Ramos (cell line): Measurements from ENCODE around the gene MINK1.
"Not testable (repeated sequence)": the region's sequence is repeated elsewhere in the genome, so short reads cannot be mapped to it uniquely, and the experiment has no call there.

ENCODE experiments used
- in situ Hi-C: fragments of 300-500 bp; cut with MboI; formaldehyde crosslinking; loops from one replicate; pipeline ENCODE4 v1.14.3; 2022; ENCODE audit warnings: low sequenced_read_pairs; ENCODE audit not compliant: unreplicated experiment

Gene MINK1

GRCh38 chr17:4896332-4897197, 63.4 kb downstream of the MINK1 start:
- in situ Hi-C loops = no loop called here

DNA sequence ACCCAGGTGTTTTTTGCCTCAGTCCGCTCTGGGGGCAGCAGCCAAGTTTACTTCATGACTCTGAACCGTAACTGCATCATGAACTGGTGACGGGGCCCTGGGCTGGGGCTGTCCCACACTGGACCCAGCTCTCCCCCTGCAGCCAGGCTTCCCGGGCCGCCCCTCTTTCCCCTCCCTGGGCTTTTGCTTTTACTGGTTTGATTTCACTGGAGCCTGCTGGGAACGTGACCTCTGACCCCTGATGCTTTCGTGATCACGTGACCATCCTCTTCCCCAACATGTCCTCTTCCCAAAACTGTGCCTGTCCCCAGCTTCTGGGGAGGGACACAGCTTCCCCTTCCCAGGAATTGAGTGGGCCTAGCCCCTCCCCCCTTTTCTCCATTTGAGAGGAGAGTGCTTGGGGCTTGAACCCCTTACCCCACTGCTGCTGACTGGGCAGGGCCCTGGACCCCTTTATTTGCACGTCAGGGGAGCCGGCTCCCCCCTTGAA, 64.1 kb downstream of the MINK1 start:
- in situ Hi-C loops = no loop called here

DNA sequence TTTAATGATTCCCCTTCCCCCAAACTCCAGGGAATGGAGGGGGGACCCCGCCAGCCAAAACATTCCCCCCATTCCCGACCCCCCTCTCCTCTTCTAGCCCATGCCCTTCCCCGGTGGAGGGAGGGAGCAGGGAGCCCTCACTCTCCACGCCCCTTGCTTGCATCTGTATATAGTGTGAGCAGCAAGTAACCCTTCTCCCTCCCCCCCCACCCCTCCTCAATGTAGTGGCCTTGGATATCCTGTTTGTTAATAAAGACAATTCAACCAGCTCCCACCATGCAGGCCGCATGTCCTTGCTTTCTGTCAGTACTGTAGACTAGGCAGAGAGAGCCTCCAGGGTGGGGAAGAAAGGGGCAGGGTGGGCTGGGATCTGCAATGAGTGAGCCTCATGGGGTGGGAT, 64.6 kb downstream of the MINK1 start:
- in situ Hi-C loops = no loop called here

DNA sequence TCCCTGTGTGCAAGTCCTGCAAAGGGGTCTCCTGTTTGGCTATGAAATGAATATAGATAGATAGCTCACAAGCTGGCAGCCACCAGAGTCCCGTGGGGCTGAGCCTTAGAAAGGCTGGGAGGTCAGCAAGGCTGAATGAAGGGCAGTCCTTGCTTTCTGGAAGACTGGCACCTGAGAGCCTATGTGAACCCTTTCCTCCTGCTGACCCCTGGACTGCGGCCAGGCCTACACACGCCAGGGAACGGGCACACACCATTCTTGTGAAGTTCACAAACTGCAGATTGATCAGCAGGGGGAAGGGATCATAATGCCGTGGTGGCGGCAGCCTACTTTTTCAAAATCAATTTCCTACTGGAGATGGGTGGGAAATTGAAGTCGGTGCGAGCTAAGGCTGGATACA, 65.2 kb downstream of the MINK1 start:
- in situ Hi-C loops = no loop called here

GRCh38 chr17:4898927-4899326, 65.8 kb downstream of the MINK1 start:
- in situ Hi-C loops = no loop called here

DNA sequence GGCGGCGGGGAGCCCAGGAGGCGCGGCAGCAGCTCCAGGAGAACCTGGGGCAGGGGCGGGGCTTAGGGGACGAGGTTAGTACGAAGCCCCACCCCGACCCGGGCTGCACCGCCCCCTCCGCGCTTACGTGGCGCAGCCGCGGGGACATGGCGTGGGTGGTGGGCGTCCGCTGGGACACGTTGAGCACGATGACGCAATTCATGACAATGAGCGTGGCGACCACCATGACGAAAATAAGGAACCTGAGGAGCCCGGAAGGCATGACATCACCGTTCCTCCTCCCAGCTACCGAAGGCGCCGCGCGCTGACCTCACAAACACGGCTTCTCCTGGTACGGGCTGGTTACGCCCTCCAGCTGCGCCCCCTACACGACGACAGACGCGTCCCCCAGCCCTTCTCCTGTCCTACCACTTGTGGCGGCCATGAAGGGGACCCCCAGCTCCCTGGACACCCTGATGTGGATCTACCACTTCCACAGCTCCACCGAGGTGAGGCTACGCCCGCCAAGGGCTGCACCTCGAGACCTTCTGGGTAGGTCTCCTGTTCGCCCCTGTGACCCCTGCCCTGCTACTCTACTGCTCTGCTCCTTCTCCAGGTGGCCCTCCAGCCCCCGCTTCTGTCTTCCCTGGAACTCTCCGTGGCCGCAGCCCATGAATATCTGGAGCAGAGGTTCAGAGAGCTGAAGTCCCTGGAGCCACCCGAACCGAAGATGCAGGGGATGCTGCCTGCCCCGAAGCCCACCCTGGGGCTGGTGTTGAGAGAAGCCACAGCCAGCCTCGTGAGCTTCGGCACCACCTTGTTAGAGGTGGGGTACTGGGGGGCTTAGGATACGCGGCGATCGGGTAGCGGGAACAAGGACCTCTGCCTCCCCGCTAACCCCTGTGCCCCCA, 66.4 kb downstream of the MINK1 start, which contains the start of gene C17orf107:
Gene C17orf107 (plus strand): TSS at position 196 of the 890 bp plus-strand sequence. CDS start 227 bp downstream, at position 423.
- in situ Hi-C loops = loop anchor here (10.0 kb wide), 1 partner anchor 155 kb away; no protein-coding TSS in a partner anchor

GRCh38 chr17:4900231-4901107, 67.3 kb downstream of the MINK1 start:
- in situ Hi-C loops = loop anchor here (10.0 kb wide), 1 partner anchor 154 kb away; no protein-coding TSS in a partner anchor

- in situ Hi-C loops = loop anchor here (10.0 kb wide), 1 partner anchor 154 kb away; no protein-coding TSS in a partner anchor
Observed at GRCh38 chr17:4901108-4901647, 68.0 kb downstream of the MINK1 start.

DNA sequence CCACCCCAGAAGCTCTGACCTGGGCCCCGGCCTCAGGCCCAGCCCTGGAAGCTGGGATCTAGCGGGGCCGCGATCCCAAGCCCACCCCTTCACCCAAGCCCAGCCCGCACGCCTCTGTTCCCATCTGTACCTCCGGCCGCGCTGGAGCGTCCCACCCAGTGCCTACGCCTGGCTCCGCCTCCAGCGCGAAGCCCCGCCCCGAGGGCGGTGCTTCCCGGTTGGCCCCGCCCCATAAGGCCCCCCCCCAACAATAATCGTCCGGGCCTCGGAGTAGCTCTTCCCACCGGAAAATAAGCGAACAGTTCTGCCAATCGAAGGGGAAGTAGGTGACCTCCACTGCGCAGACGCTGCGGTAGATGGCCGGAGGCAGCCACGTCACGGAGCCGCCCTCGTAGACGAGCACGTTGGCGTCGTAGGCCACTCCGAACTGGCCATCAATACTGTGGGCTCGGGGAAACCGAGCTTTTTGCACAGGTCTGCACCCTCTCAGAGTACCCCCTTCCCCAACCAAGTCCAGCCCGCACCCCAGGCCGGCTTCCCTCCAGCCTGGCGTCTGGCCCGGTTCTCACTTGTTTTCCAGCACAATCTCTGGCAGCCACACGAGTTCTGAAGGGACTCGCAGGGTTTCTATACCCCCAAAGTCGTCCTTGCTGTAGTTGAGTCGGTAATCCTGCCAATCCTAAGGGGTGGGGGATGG, 68.7 kb downstream of the MINK1 start:
- in situ Hi-C loops = loop anchor here (10.0 kb wide), 1 partner anchor 153 kb away; no protein-coding TSS in a partner anchor

- in situ Hi-C loops = loop anchor here (10.0 kb wide), 1 partner anchor 152 kb away; no protein-coding TSS in a partner anchor
Observed at GRCh38 chr17:4902540-4902939, 69.4 kb downstream of the MINK1 start.

DNA sequence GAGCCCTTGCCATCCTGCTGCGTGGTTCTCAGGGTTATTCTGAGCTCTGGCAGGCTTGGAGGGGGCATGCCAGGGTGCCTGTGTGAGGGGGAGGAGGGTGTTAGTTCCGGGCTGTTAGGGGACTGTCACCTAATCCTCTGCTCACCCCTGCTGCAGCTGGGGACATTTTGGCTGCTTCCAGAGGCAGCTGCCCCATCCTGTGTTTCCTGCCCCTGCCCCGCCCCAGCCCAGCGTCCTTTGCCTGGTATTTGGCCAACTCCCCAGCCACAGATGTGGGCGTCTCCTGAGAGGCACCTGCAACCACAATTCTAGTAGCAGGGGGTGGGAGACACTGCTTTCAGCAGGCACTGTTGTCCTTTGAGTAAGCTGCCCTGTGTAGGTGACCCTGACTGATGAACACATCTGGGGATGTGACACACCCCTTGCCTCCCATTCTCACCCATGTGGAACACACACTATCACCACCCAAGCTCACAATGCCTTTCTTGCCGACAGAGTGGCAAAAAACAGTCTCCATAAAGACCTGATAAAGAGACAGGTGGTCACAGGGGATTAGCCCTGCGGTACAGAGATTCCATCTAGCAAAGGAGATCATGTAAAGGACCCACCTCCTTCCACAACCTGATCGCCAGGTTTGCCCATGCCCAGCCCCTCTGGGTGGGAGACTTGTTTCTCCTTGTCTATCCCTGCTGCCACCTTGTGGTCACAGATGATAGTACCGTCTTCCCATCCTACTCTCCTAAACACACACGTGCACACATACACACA, 70.1 kb downstream of the MINK1 start, which contains the start of gene CHRNE:
Gene CHRNE (minus strand): TSS at position 48 of the 768 bp plus-strand sequence. CDS start 35 bp downstream, at position 13.
- in situ Hi-C loops = loop anchor here (10.0 kb wide), 1 partner anchor 152 kb away; no protein-coding TSS in a partner anchor

DNA sequence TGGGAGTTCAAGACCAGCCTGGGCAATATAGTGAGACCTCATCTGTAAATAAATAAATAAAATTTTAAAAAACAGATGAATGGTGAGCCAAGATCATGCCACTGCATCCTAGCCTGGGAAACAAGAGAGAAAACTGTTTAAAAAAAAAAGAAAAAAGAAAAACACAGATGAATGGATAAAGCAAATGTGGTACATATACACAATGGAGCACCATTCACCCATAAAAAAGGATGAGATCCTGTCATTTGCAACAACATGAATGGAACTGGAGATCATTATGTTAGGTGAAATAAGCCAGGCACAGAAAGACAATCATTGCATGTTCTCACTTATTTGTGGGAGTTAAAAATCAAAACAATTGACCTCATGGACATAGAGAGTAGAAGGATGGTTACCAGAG, 73.5 kb downstream of the MINK1 start:
- in situ Hi-C loops = loop anchor here (10.0 kb wide), 1 partner anchor 148 kb away; no protein-coding TSS in a partner anchor

DNA sequence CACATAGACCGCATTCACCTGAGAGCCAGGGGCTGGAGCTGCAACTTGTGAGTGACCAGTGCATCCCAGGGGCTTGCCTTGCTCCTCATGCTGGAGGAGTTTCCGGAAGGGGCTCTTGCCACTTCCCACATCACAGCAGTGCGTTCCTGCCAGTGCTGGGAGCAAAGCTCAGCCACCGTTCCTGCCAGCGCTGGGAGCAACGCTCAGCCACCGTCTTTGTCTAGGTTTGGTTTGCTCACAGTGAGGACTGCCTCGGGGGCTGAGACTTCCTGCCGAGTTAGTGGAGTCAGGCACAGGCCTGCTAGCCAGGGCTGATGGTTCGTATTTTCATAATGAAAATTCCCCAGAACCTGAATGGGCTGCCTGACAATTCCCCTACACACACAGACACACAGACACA, 75.2 kb downstream of the MINK1 start:
- in situ Hi-C loops = loop anchor here (10.0 kb wide), 1 partner anchor 146 kb away; no protein-coding TSS in a partner anchor

GRCh38 chr17:4908711-4909496, 75.8 kb downstream of the MINK1 start:
- in situ Hi-C loops = loop anchor here (10.0 kb wide), 1 partner anchor 146 kb away; no protein-coding TSS in a partner anchor

GRCh38 chr17:4913994-4914393, 80.9 kb downstream of the MINK1 start:
- in situ Hi-C loops = no loop called here

- in situ Hi-C loops = not testable (repeated sequence)
Observed at GRCh38 chr17:4914551-4914950, 81.4 kb downstream of the MINK1 start.
